ENCODE data around the gene SCAANT1. TPM values are rescaled to one million over a fixed set of nuclear protein-coding genes. Genes with fewer than 3 reads are reported as not detected.
A peak's percentile ranks its signal among the peaks of the same experiment; 100 is the strongest.

Gene SCAANT1
- total RNA-seq, 2 experiments from 2014 or later, result not detected

- intact Hi-C loops (cut with DNase I, micrococcal nuclease), result no loop called here
- DNase-seq, result no peak
- no peaks in the 10 kb centered on the region for H3K27me3 Mint-ChIP-seq
- no peak overlapping the region for H3K27ac Mint-ChIP-seq
- H3K9me3 Mint-ChIP-seq (ENCODE audit: low read depth), result no peaks in the 10 kb centered on the region
- no peak overlapping the region for H3K4me3 Mint-ChIP-seq
- POLR2A ChIA-PET, result no interaction called here
- CTCF ChIA-PET, result interaction anchor here (0.9 kb wide), 1 partner anchor 13 kb away, joined by 3 read pairs; no protein-coding TSS in a partner anchor
- H3K36me3 Mint-ChIP-seq (ENCODE audit: low read depth), result peaks cover 14% of the 10 kb centered on the region
- no peak for ATAC-seq
- peaks cover 52% of the 10 kb centered on the region for H3K4me1 Mint-ChIP-seq
These were observed 36.8 kb upstream of the SCAANT1 start for GRCh38 chr3:63949005-63949404.

GRCh38 chr3:63947594-63947993 is 35.4 kb upstream of the SCAANT1 start:
- Mint-ChIP-seq H3K27ac (no peak overlapping the region), H3K9me3 (ENCODE audit: low read depth) (no peaks in the 10 kb centered on the region), H3K4me3 (no peak overlapping the region), H3K36me3 (ENCODE audit: low read depth) (peaks cover 21% of the 10 kb centered on the region), H3K27me3 (no peaks in the 10 kb centered on the region), H3K4me1 (peaks cover 57% of the 10 kb centered on the region)
- ATAC-seq (no peak), DNase-seq (no peak)
- POLR2A ChIA-PET, result no interaction called here
- intact Hi-C loops (cut with DNase I, micrococcal nuclease), result no loop called here
- CTCF ChIA-PET, result interaction anchor here (0.8 kb wide), 1 partner anchor 12 kb away, joined by 4 read pairs; no protein-coding TSS in a partner anchor

- Mint-ChIP-seq H3K4me1 (peaks cover 53% of the 10 kb centered on the region), H3K4me3 (no peak overlapping the region), H3K36me3 (ENCODE audit: low read depth) (peaks cover 23% of the 10 kb centered on the region), H3K27ac (peak overlapping the region; percentile 21), H3K27me3 (no peaks in the 10 kb centered on the region), H3K9me3 (ENCODE audit: low read depth) (no peaks in the 10 kb centered on the region)
- ATAC-seq (no peak), DNase-seq (no peak)
- CTCF ChIA-PET, result interaction anchor here (0.8 kb wide), 1 partner anchor 12 kb away, joined by 4 read pairs; no protein-coding TSS in a partner anchor
- POLR2A ChIA-PET, result no interaction called here
- intact Hi-C loops (cut with DNase I, micrococcal nuclease), result no loop called here
These were observed 34.6 kb upstream of the SCAANT1 start for GRCh38 chr3:63946753-63947152.

GRCh38 chr3:63945558-63946096 is 33.4 kb upstream of the SCAANT1 start:
- Mint-ChIP-seq H3K4me3 (no peak overlapping the region), H3K27me3 (no peaks in the 10 kb centered on the region), H3K4me1 (peaks cover 43% of the 10 kb centered on the region), H3K27ac (no peak overlapping the region), H3K9me3 (ENCODE audit: low read depth) (no peaks in the 10 kb centered on the region), H3K36me3 (ENCODE audit: low read depth) (peaks cover 23% of the 10 kb centered on the region)
- CTCF ChIA-PET, result interaction anchor here (0.5 to 0.6 kb wide), 3 partner anchors 17 to 550 kb away, joined by 3 to 4 read pairs (median 3); no protein-coding TSS in a partner anchor
- DNase-seq (no peak), ATAC-seq (no peak)
- POLR2A ChIA-PET, result interaction anchor here (0.6 kb wide), 1 partner anchor 102 kb away, joined by 3 read pairs; no protein-coding TSS in a partner anchor
- intact Hi-C loops (cut with DNase I, micrococcal nuclease), result no loop called here

- Mint-ChIP-seq H3K4me1 (peaks cover 40% of the 10 kb centered on the region), H3K27me3 (no peaks in the 10 kb centered on the region), H3K36me3 (ENCODE audit: low read depth) (peaks cover 27% of the 10 kb centered on the region), H3K9me3 (ENCODE audit: low read depth) (no peaks in the 10 kb centered on the region), H3K4me3 (no peak overlapping the region), H3K27ac (peak overlapping the region; percentile 0)
- intact Hi-C loops (cut with DNase I, micrococcal nuclease), result no loop called here
- ChIA-PET CTCF (interaction anchor here (0.7 to 1.0 kb wide), 2 partner anchors 18 to 21 kb away, joined by 3 read pairs; no protein-coding TSS in a partner anchor), POLR2A (no interaction called here)
- ATAC-seq (peak; percentile 30), DNase-seq (no peak)
These were observed 31.5 kb upstream of the SCAANT1 start for GRCh38 chr3:63943678-63944077.

GRCh38 chr3:63942528-63942927 is 30.3 kb upstream of the SCAANT1 start:
- CTCF ChIA-PET, result interaction anchor here (0.9 to 1.4 kb wide), 2 partner anchors 9 to 32 kb away, joined by 3 to 4 read pairs; no protein-coding TSS in a partner anchor
- H3K27me3 Mint-ChIP-seq, result no peaks in the 10 kb centered on the region
- H3K36me3 Mint-ChIP-seq (ENCODE audit: low read depth), result peaks cover 33% of the 10 kb centered on the region
- H3K27ac Mint-ChIP-seq, result no peak overlapping the region
- intact Hi-C loops (cut with DNase I, micrococcal nuclease), result no loop called here
- POLR2A ChIA-PET, result no interaction called here
- ATAC-seq (no peak), DNase-seq (no peak)
- no peak overlapping the region for H3K4me3 Mint-ChIP-seq
- H3K9me3 Mint-ChIP-seq (ENCODE audit: low read depth), result no peaks in the 10 kb centered on the region
- peaks cover 41% of the 10 kb centered on the region for H3K4me1 Mint-ChIP-seq

- Mint-ChIP-seq H3K27ac (no peak overlapping the region), H3K4me1 (peaks cover 38% of the 10 kb centered on the region), H3K27me3 (no peaks in the 10 kb centered on the region), H3K36me3 (ENCODE audit: low read depth) (peaks cover 31% of the 10 kb centered on the region), H3K9me3 (ENCODE audit: low read depth) (no peaks in the 10 kb centered on the region), H3K4me3 (no peak overlapping the region)
- intact Hi-C loops (cut with DNase I, micrococcal nuclease), result no loop called here
- POLR2A ChIA-PET, result no interaction called here
- DNase-seq (no peak), ATAC-seq (no peak)
- CTCF ChIA-PET, result interaction anchor here (1.0 to 1.3 kb wide), 2 partner anchors 18 to 20 kb away, joined by 3 read pairs; no protein-coding TSS in a partner anchor
These were observed 28.2 kb upstream of the SCAANT1 start for GRCh38 chr3:63940389-63940757.

- no peak overlapping the region for H3K4me3 Mint-ChIP-seq
- DNase-seq (no peak), ATAC-seq (no peak)
- ChIA-PET CTCF (no interaction called here), POLR2A (no interaction called here)
- peaks cover 52% of the 10 kb centered on the region for H3K4me1 Mint-ChIP-seq
- no peaks in the 10 kb centered on the region for H3K27me3 Mint-ChIP-seq
- H3K27ac Mint-ChIP-seq, result no peak overlapping the region
- no peaks in the 10 kb centered on the region for H3K9me3 Mint-ChIP-seq (ENCODE audit: low read depth)
- peaks cover 21% of the 10 kb centered on the region for H3K36me3 Mint-ChIP-seq (ENCODE audit: low read depth)
- intact Hi-C loops (cut with DNase I, micrococcal nuclease), result no loop called here
These were observed 25.8 kb upstream of the SCAANT1 start for GRCh38 chr3:63937661-63938651.

- intact Hi-C loops (cut with DNase I, micrococcal nuclease), result no loop called here
- DNase-seq (no peak), ATAC-seq (no peak)
- peaks cover 60% of the 10 kb centered on the region for H3K4me1 Mint-ChIP-seq
- no peaks in the 10 kb centered on the region for H3K9me3 Mint-ChIP-seq (ENCODE audit: low read depth)
- H3K4me3 Mint-ChIP-seq, result no peak overlapping the region
- POLR2A ChIA-PET, result no interaction called here
- H3K27ac Mint-ChIP-seq, result no peak overlapping the region
- H3K36me3 Mint-ChIP-seq (ENCODE audit: low read depth), result peaks cover 19% of the 10 kb centered on the region
- CTCF ChIA-PET, result interaction anchor here (1.7 kb wide), 1 partner anchor 25 kb away, joined by 4 read pairs; no protein-coding TSS in a partner anchor
- no peaks in the 10 kb centered on the region for H3K27me3 Mint-ChIP-seq
These were observed 24.7 kb upstream of the SCAANT1 start for GRCh38 chr3:63936925-63937324.

GRCh38 chr3:63934041-63934866 is 22.1 kb upstream of the SCAANT1 start:
- DNase-seq, result no peak
- POLR2A ChIA-PET, result no interaction called here
- ATAC-seq, result peak; percentile 30
- Mint-ChIP-seq H3K4me1 (peaks cover 68% of the 10 kb centered on the region), H3K9me3 (ENCODE audit: low read depth) (no peaks in the 10 kb centered on the region), H3K27me3 (no peaks in the 10 kb centered on the region), H3K27ac (peak overlapping the region; percentile 25), H3K4me3 (no peak overlapping the region), H3K36me3 (ENCODE audit: low read depth) (peaks cover 25% of the 10 kb centered on the region)
- CTCF ChIA-PET, result interaction anchor here (1.4 kb wide), 1 partner anchor 8 kb away, joined by 4 read pairs; no protein-coding TSS in a partner anchor
- intact Hi-C loops (cut with DNase I, micrococcal nuclease), result no loop called here

- H3K4me3 Mint-ChIP-seq, result no peak overlapping the region
- H3K4me1 Mint-ChIP-seq, result peaks cover 65% of the 10 kb centered on the region
- DNase-seq (no peak), ATAC-seq (no peak)
- POLR2A ChIA-PET, result no interaction called here
- H3K27ac Mint-ChIP-seq, result peak overlapping the region; percentile 51
- H3K27me3 Mint-ChIP-seq, result no peaks in the 10 kb centered on the region
- no peaks in the 10 kb centered on the region for H3K9me3 Mint-ChIP-seq (ENCODE audit: low read depth)
- intact Hi-C loops (cut with DNase I, micrococcal nuclease), result no loop called here
- H3K36me3 Mint-ChIP-seq (ENCODE audit: low read depth), result peaks cover 24% of the 10 kb centered on the region
- CTCF ChIA-PET, result interaction anchor here (1.4 kb wide), 1 partner anchor 8 kb away, joined by 4 read pairs; no protein-coding TSS in a partner anchor
These were observed 21.3 kb upstream of the SCAANT1 start for GRCh38 chr3:63933459-63933858.
